HepG2 (cell line): Measurements from ENCODE around the gene SHPK. TPM values are rescaled to one million over a fixed set of nuclear protein-coding genes. Genes with fewer than 3 reads are reported as not detected.

Experiments used
- ATAC-seq: fragments of 200-7000 bp; cut with Tn5 transposase; 3 replicates; pipeline ENCODE4 v1.9.1; 2020; ENCODE audit warnings: mild to moderate bottlenecking, moderate library complexity
- BruUV-seq: library from RNA; stranded (reverse); fragments of 400-500 nt; replicated peaks from 2 replicates; lab custom pipeline; 2021; lab: Mats Ljungman, UMichigan
- CTCF ChIA-PET: fragments of 300-600 bp; formaldehyde crosslinking; extraction: SDS; loops from one replicate; lab custom pipeline; 2021; ENCODE audit warnings: low total read pairs, inconsistent platforms, low intra/inter-chr PET ratio; lab: Yijun Ruan, JAX
- POLR2A ChIA-PET: fragments of 350-600 bp; sonication (Branson Sonifier 250); formaldehyde crosslinking; loops from one replicate; lab custom pipeline; 2020; ENCODE audit warnings: antibody characterized with exemption, inconsistent platforms; lab: Yijun Ruan, JAX
- DNase-seq: peaks from one replicate; pipeline ENCODE4 v3.0.0-alpha.2; 2015; ENCODE audit warnings: low spot score
- FAIRE-seq: peaks from 3 replicates; lab custom pipeline; 2011; peaks lifted over from hg19 to GRCh38; lab: Jason Lieb, UNC
- H2AFZ ChIP-seq: one replicate; pipeline ENCODE4 v1.6.1; 2011; ENCODE audit warnings: low read length, inconsistent platforms
- H3K27ac ChIP-seq: fragments of 300-600 bp; 3 replicates; pipeline ENCODE4 v1.8.0; 2011; ENCODE audit warnings: mixed run types, mild to moderate bottlenecking, mixed read lengths, low read length, inconsistent platforms; ENCODE audit not compliant: insufficient read depth; ENCODE audit errors: extremely low read length
- H3K27me3 ChIP-seq, 2 experiments: fragments of 200-600 bp in 1 of 2; 2 replicates in 1 of 2; 3 replicates in 1 of 2; pipeline versions ENCODE4 v1.6.0 to v1.8.0; 2011; ENCODE audit warnings: low read length in 2 of 2, mild to moderate bottlenecking in 2 of 2, moderate library complexity in 2 of 2, inconsistent platforms in 1 of 2; ENCODE audit not compliant: insufficient read depth in 2 of 2, control insufficient read depth in 1 of 2
- H3K36me3 ChIP-seq, 2 experiments: fragments of 200-600 bp in 1 of 2; replicated peaks in 1 of 2; 2 replicates in 1 of 2; 3 replicates in 1 of 2; pipeline versions ENCODE4 v1.5.1 to v1.8.0; 2011; ENCODE audit warnings: low read length in 2 of 2, inconsistent platforms in 1 of 2; ENCODE audit not compliant: insufficient read depth in 2 of 2, control insufficient read depth in 1 of 2
- H3K4me1 ChIP-seq: 2 replicates; pipeline ENCODE4 v1.5.1; 2012; ENCODE audit warnings: low read length, inconsistent platforms; ENCODE audit not compliant: insufficient read depth
- H3K4me2 ChIP-seq: 2 replicates; pipeline ENCODE4 v1.6.0; 2011; ENCODE audit warnings: low read depth, low read length, inconsistent platforms
- H3K4me3 ChIP-seq, 3 experiments: fragments of 200-600 bp in 1 of 3; sonication (generic), shearing (Covaris generic) in 1 of 3; replicated peaks in 1 of 3; 2 replicates each; pipeline ENCODE4 v1.5.1; 2011 to 2016; ENCODE audit warnings: low read length in 3 of 3, inconsistent platforms in 2 of 3, low read depth in 2 of 3, mild to moderate bottlenecking in 2 of 3, control low read depth in 1 of 3, mixed read lengths in 1 of 3; ENCODE audit not compliant: insufficient read depth in 1 of 3
- H3K79me2 ChIP-seq: one replicate; pipeline ENCODE4 v1.6.1; 2011; ENCODE audit warnings: low read length, inconsistent platforms; ENCODE audit not compliant: insufficient read depth
- H3K9ac ChIP-seq: 2 replicates; pipeline ENCODE4 v1.6.0; 2011; ENCODE audit warnings: mild to moderate bottlenecking, low read depth, low read length, inconsistent platforms; ENCODE audit not compliant: insufficient read depth
- H3K9me3 ChIP-seq: 2 replicates; pipeline ENCODE4 v1.5.1; 2012; ENCODE audit warnings: mild to moderate bottlenecking, low read length
- H4K20me1 ChIP-seq: 2 replicates; pipeline ENCODE4 v1.6.0; 2011; ENCODE audit warnings: inconsistent platforms, mild to moderate bottlenecking, low read length, moderate library complexity; ENCODE audit not compliant: insufficient read depth
- NR2F6 ChIP-seq, 2 experiments: IDR thresholded peaks; 2 replicates each; pipeline ENCODE4 v1.6.1; 2016; ENCODE audit warnings: antibody characterized with exemption in 1 of 2, mild to moderate bottlenecking in 1 of 2
- SPEN ChIP-seq: sonication (generic); formaldehyde crosslinking; IDR thresholded peaks from 2 replicates; pipeline ENCODE4 v1.5.1; 2020; ENCODE audit warnings: low read depth, mild to moderate bottlenecking, missing genetic modification reagents
- XBP1 ChIP-seq: sonication (generic); formaldehyde crosslinking; IDR thresholded peaks from 2 replicates; pipeline ENCODE4 v1.5.0; 2020; ENCODE audit warnings: missing genetic modification reagents
- WGBS: methylation state at CpG from one replicate; pipeline ENCODE4 v1.1.6; 2017; ENCODE audit warnings: low lambda C conversion rate; 5-methylcytosine and 5-hydroxymethylcytosine counted together
- in situ Hi-C: cut with HindIII; loops from 2 replicates; pipeline ENCODE4 v1.10.0; 2017; ENCODE audit warnings: low pct_unique_long_range_greater_than_20kb; ENCODE audit not compliant: extremely low pct_ligation_motif_present
- intact Hi-C: fragments of 100-400 bp; cut with micrococcal nuclease; formaldehyde crosslinking; loops from one replicate; pipeline ENCODE4 v1.10.0; 2022; ENCODE audit not compliant: unreplicated experiment
- polyA plus RNA-seq, 8 experiments: library from polyadenylated mRNA; depleted of rRNA in 3 of 8; stranded (reverse) in 7 of 8; unstranded in 1 of 8; fragments of >200 nt; fragmentation: Illumina TruSeq in 4 of 8; extraction: Trizol in 4 of 8; gene quantifications; 2 replicates each; pipeline versions ENCODE4 v1.2.1 to v1.2.3, GENCODE V29; 2011 to 2016; ENCODE audit warnings: low read depth in 4 of 8, missing spikeins in 1 of 8, mixed read lengths in 1 of 8; ENCODE audit not compliant: insufficient read depth in 1 of 8
- total RNA-seq, 5 experiments: library from RNA; depleted of rRNA; stranded (reverse); fragments of >200 nt; fragmentation: Illumina TruSeq; extraction: Trizol; gene quantifications; 2 replicates each; pipeline ENCODE4 v1.2.3, GENCODE V29; 2016; ENCODE audit warnings: low read depth in 1 of 5
- TF ChIP-seq, protein P1 (sequence below): sonication (generic); formaldehyde crosslinking; IDR thresholded peaks from 2 replicates; pipeline ENCODE4 v1.4.0; 2020; ENCODE audit warnings: mild to moderate bottlenecking, low read depth, missing genetic modification reagents
- TF ChIP-seq, protein P2 (sequence below), 2 experiments: sonication (generic) in 1 of 2; formaldehyde crosslinking in 1 of 2; IDR thresholded peaks; 2 replicates each; pipeline versions ENCODE4 v1.6.1 to v1.9.0; 2014 to 2022; ENCODE audit warnings: antibody characterized with exemption in 1 of 2, borderline replicate concordance in 1 of 2, inconsistent platforms in 1 of 2, low read depth in 1 of 2, missing genetic modification reagents in 1 of 2
- TF ChIP-seq, protein P3 (sequence below): sonication (generic); formaldehyde crosslinking; IDR thresholded peaks from 2 replicates; pipeline ENCODE4 v1.4.0; 2020; ENCODE audit warnings: missing genetic modification reagents
- TF ChIP-seq, protein P4 (sequence below): sonication (generic); formaldehyde crosslinking; IDR thresholded peaks from 2 replicates; pipeline ENCODE4 v1.4.0; 2020; ENCODE audit warnings: mild to moderate bottlenecking, missing genetic modification reagents

Gene SHPK
- total and polyA plus RNA-seq, 2 of the 13 experiments (the other 11 are each of a cell fraction or from before 2014, with no cell fraction given), result 16.2 to 30.9 TPM

DNA sequence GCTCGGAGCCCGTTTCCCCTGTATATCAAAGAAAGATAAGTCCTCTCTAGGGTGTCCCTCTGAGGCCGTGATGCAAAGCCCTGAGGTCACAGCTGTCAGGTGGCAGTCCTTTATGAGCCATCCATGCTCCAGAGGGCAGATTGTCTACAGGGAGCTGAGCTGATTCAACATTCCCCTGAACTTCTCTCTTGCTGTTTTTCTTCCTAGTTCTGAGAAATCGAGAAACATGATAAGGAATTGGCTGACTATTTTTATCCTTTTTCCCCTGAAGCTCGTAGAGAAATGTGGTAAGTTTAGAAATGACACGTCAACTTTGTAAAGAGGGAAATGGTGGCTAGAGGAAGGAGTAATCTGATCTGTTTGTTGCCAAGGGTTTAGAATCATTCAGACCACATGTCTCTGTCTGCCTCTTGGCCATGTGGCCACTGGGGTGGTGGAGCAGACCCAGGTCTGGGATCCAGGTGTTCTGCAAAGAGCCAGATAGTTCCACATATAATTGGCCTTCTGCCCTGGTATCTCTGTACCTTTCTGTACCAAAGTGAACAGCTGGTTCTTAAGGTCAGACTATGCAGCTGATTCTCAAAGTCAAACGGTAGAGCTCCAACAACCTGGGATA is 4.0 kb upstream of the SHPK start:
- no peak overlapping the region for H2AFZ ChIP-seq
- no peak overlapping the region for H3K4me3 ChIP-seq
- WGBS, result 77% methylated on average over 7 of the region's 7 CpGs
- 0 out of 5 replicates have a peak, but pooled peaks cover 2% of the 10 kb centered on the region in 2 experiments for H3K36me3 ChIP-seq
- peaks cover 4% of the 10 kb centered on the region for H3K79me2 ChIP-seq
- DNase-seq, result no peak
- ChIA-PET POLR2A (no interaction called here), CTCF (no interaction called here)
- H3K9ac ChIP-seq, result no peak overlapping the region
- ATAC-seq, result no peak
- in situ Hi-C loops, result no loop called here
- H3K9me3 ChIP-seq, result no peaks in the 10 kb centered on the region
- intact Hi-C loops, result no loop called here
- H3K27ac ChIP-seq, result peak overlapping the region; percentile 33
- FAIRE-seq, result no peak
- no TSS peak for BruUV-seq
- no peaks in the 10 kb centered on the region; a peak in 1 of 5 replicates for H3K27me3 ChIP-seq
- peaks cover 42% of the 10 kb centered on the region for H3K4me1 ChIP-seq
- H4K20me1 ChIP-seq, result no peaks in the 10 kb centered on the region
- H3K4me2 ChIP-seq, result no peak overlapping the region
- TF ChIP-seq, protein P1, sequence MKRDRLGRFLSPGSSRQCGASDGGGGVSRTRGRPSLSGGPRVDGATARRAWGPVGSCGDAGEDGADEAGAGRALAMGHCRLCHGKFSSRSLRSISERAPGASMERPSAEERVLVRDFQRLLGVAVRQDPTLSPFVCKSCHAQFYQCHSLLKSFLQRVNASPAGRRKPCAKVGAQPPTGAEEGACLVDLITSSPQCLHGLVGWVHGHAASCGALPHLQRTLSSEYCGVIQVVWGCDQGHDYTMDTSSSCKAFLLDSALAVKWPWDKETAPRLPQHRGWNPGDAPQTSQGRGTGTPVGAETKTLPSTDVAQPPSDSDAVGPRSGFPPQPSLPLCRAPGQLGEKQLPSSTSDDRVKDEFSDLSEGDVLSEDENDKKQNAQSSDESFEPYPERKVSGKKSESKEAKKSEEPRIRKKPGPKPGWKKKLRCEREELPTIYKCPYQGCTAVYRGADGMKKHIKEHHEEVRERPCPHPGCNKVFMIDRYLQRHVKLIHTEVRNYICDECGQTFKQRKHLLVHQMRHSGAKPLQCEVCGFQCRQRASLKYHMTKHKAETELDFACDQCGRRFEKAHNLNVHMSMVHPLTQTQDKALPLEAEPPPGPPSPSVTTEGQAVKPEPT (CRISPR knock-in tag), result no peak
- TF ChIP-seq XBP1 (CRISPR knock-in tag) (no peak), NR2F6 (IDR thresholded peaks at IDR 0.05) (no peak), NR2F6 (CRISPR knock-in tag; IDR thresholded peaks at IDR 0.05) (no peak), SPEN (CRISPR knock-in tag) (no peak)
- TF ChIP-seq, protein P2, sequence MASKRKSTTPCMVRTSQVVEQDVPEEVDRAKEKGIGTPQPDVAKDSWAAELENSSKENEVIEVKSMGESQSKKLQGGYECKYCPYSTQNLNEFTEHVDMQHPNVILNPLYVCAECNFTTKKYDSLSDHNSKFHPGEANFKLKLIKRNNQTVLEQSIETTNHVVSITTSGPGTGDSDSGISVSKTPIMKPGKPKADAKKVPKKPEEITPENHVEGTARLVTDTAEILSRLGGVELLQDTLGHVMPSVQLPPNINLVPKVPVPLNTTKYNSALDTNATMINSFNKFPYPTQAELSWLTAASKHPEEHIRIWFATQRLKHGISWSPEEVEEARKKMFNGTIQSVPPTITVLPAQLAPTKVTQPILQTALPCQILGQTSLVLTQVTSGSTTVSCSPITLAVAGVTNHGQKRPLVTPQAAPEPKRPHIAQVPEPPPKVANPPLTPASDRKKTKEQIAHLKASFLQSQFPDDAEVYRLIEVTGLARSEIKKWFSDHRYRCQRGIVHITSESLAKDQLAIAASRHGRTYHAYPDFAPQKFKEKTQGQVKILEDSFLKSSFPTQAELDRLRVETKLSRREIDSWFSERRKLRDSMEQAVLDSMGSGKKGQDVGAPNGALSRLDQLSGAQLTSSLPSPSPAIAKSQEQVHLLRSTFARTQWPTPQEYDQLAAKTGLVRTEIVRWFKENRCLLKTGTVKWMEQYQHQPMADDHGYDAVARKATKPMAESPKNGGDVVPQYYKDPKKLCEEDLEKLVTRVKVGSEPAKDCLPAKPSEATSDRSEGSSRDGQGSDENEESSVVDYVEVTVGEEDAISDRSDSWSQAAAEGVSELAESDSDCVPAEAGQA (IDR thresholded peaks at IDR 0.05; ENCODE audit: low read depth), result no peak
- TF ChIP-seq, protein P2 (CRISPR knock-in tag; IDR thresholded peaks at IDR 0.05; ENCODE audit: borderline replicate concordance), result no peak
- TF ChIP-seq, protein P3, sequence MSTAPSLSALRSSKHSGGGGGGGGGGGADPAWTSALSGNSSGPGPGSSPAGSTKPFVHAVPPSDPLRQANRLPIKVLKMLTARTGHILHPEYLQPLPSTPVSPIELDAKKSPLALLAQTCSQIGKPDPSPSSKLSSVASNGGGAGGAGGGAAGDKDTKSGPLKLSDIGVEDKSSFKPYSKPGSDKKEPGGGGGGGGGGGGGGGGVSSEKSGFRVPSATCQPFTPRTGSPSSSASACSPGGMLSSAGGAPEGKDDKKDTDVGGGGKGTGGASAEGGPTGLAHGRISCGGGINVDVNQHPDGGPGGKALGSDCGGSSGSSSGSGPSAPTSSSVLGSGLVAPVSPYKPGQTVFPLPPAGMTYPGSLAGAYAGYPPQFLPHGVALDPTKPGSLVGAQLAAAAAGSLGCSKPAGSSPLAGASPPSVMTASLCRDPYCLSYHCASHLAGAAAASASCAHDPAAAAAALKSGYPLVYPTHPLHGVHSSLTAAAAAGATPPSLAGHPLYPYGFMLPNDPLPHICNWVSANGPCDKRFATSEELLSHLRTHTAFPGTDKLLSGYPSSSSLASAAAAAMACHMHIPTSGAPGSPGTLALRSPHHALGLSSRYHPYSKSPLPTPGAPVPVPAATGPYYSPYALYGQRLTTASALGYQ, result no peak
- TF ChIP-seq, protein P4, sequence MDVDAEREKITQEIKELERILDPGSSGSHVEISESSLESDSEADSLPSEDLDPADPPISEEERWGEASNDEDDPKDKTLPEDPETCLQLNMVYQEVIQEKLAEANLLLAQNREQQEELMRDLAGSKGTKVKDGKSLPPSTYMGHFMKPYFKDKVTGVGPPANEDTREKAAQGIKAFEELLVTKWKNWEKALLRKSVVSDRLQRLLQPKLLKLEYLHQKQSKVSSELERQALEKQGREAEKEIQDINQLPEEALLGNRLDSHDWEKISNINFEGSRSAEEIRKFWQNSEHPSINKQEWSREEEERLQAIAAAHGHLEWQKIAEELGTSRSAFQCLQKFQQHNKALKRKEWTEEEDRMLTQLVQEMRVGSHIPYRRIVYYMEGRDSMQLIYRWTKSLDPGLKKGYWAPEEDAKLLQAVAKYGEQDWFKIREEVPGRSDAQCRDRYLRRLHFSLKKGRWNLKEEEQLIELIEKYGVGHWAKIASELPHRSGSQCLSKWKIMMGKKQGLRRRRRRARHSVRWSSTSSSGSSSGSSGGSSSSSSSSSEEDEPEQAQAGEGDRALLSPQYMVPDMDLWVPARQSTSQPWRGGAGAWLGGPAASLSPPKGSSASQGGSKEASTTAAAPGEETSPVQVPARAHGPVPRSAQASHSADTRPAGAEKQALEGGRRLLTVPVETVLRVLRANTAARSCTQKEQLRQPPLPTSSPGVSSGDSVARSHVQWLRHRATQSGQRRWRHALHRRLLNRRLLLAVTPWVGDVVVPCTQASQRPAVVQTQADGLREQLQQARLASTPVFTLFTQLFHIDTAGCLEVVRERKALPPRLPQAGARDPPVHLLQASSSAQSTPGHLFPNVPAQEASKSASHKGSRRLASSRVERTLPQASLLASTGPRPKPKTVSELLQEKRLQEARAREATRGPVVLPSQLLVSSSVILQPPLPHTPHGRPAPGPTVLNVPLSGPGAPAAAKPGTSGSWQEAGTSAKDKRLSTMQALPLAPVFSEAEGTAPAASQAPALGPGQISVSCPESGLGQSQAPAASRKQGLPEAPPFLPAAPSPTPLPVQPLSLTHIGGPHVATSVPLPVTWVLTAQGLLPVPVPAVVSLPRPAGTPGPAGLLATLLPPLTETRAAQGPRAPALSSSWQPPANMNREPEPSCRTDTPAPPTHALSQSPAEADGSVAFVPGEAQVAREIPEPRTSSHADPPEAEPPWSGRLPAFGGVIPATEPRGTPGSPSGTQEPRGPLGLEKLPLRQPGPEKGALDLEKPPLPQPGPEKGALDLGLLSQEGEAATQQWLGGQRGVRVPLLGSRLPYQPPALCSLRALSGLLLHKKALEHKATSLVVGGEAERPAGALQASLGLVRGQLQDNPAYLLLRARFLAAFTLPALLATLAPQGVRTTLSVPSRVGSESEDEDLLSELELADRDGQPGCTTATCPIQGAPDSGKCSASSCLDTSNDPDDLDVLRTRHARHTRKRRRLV (CRISPR knock-in tag), result no peak
